ENCODE data around the gene PKHD1.

The PKHD1 gene

DNA sequence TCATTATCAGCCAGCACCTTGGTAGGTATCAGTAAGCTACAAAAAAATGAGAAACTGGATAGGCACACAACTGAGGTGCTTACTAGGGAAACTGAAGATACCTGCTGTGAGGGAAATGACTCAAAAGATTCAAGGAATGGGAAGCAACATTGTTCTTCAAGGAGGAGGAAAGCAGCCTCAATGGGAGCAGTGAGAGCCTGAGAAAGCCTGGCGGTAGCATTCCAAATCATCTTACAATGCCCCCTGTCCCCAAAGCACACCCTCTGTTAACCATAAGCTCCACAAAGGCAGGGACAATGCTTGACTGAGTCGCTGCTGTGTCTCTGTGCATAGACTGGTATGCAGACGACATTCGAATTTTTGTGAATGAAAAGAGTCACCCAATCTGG, 10.6 kb downstream of the PKHD1 start:
- no peaks in the 10 kb centered on the region for H3K36me3 Mint-ChIP-seq (ENCODE audit: low read depth)
- peaks cover 4% of the 10 kb centered on the region for H3K4me1 Mint-ChIP-seq (ENCODE audit: low read depth)
- no peak overlapping the region for H3K4me3 Mint-ChIP-seq
- H3K27ac Mint-ChIP-seq: no peak overlapping the region
- no peaks in the 10 kb centered on the region for H3K9me3 Mint-ChIP-seq
- H3K27me3 Mint-ChIP-seq: peaks cover 56% of the 10 kb centered on the region

DNA sequence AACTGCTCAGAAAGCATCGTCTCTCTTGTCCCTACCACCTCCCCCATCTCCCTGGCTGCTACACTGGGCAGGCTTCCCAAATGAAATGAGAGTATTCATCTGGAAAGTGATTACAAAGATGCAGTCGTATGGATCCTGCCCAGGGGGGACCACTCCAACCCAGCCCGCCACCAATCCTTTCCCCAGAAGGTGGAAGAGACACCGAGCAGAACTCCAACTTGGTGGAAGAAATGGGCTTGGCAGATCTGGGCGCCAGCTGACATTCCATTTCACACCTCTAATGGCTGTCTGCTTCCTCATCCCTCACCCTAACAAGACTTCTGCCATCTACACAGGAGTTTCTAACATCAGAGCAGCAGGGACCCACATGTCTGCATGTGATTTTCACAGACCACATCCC, 12.7 kb downstream of the PKHD1 start:
- Mint-ChIP-seq H3K4me1 (ENCODE audit: low read depth) (peaks cover 4% of the 10 kb centered on the region), H3K27ac (no peak overlapping the region), H3K27me3 (peaks cover 52% of the 10 kb centered on the region), H3K4me3 (no peak overlapping the region), H3K9me3 (no peaks in the 10 kb centered on the region), H3K36me3 (ENCODE audit: low read depth) (no peaks in the 10 kb centered on the region)

DNA sequence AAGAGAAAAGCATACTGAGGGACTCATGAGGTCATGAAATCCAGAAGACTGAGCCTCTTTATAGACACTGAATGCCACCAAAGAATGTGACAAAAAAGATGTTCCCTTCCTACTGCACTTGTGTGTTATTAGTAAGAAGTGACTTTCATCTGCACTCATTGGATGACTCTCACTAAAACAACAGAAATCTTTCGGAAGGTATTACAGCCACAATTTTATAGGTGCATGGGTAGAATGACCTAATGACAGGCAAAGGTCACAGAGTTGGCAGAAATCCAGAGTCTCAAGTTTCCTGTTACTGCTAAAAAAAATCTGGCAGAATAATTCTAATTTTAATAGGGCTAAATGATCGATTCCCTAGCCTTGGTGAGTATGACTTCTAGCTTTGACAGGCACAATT, 13.3 kb downstream of the PKHD1 start:
- H3K9me3 Mint-ChIP-seq: no peaks in the 10 kb centered on the region
- H3K4me1 Mint-ChIP-seq (ENCODE audit: low read depth): peaks cover 4% of the 10 kb centered on the region
- H3K27me3 Mint-ChIP-seq: peaks cover 49% of the 10 kb centered on the region
- H3K36me3 Mint-ChIP-seq (ENCODE audit: low read depth): no peaks in the 10 kb centered on the region
- no peak overlapping the region for H3K4me3 Mint-ChIP-seq
- H3K27ac Mint-ChIP-seq: no peak overlapping the region

DNA sequence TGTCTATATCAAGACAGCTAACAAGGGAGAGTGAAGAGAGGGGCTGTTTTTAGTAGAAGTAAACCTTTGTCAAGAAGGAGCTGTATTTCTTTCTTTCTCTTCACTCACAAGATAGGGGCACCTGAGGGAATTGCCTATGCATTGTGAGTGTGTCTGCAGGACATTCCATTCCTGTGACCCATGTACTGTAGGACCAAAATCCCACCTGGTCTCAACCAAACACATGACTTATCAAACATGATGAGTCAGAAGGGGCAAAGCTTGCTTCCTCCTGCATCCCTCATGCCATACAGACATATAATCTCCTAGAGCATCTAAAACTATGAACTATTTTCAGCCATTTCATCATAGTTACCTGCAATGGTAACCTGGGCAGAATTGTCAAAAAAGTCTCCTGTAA, 21.8 kb downstream of the PKHD1 start:
- Mint-ChIP-seq H3K4me1 (ENCODE audit: low read depth) (peaks cover 12% of the 10 kb centered on the region), H3K36me3 (ENCODE audit: low read depth) (no peaks in the 10 kb centered on the region), H3K27ac (no peak overlapping the region), H3K27me3 (no peaks in the 10 kb centered on the region), H3K9me3 (no peaks in the 10 kb centered on the region), H3K4me3 (no peak overlapping the region)

DNA sequence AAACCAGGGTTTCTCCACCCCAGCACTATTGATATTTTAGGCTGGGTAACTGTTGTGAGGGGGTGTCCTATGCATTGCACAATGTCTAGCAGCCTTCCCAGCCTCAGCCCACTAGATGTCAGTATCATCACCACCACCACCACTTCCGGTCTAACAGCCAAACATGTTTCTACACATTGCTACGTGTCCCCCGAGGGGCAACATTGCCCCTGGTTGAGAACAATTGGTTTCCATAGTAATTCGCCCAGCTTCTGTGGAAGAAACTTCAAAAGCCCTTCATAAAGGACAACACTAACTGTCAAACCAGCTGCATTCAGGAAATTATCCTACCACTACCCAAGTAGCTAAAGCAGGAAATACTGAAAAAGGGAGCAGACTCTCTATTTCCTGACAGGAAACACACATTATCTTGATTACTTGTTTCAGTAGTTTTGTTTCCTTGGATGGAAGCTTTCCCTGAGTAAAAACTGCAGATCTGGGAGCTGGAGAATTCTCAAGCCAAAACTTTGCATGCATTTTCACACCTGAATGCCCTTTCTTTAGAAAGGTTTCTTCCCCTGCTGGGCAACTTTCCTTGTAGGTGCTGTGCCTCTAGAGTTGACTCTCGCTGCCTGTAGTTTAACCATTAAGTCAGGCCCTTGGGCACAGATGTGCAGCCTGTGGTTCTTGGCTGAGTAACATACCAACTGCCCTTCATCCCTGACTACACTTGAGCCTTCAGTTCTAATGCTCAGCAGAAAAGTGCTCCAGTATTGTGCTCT, 23.6 kb downstream of the PKHD1 start:
- Mint-ChIP-seq H3K27ac (peak overlapping the region; percentile 84), H3K4me1 (ENCODE audit: low read depth) (peaks cover 12% of the 10 kb centered on the region), H3K9me3 (no peaks in the 10 kb centered on the region), H3K36me3 (ENCODE audit: low read depth) (no peaks in the 10 kb centered on the region), H3K27me3 (peaks cover under 1% of the 10 kb centered on the region), H3K4me3 (peak overlapping the region; percentile 56)

DNA sequence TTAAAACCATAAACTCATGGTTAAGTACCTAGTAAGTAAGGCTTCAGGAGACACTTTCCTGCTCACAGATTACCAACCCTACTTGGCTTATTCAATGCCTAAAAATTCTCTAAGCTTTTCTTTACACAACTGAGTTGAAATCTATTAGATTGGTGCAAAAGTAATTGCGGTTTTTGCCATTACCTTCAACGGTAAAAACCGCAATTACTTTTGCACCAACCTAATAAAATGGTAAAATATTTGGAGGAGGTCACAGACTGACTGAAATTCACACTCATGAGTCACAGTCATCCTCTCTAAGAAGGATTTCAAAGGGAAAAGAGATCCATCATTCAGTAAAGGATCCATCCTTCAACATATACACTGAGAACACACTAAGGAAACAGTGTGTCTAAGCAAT, 25.9 kb downstream of the PKHD1 start:
- H3K27ac Mint-ChIP-seq: no peak overlapping the region

DNA sequence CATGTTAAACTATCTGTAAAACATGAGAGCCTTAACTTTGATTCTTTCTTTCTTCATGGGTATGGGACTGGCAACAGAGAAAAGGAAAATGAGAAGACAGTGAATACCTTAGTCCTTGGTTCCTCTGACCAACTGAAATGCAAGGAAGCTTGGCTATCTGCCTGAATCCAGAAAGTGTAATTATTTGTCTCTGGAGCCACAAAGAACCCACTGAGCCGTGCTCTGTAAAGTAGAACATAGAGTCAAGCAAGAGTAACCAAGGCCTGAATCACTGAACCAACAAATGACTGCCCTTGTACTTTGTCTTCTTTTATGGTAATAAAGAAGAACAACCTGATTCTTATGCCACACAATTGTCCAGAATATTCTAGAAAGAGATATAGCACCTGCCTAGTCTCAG, 27.6 kb downstream of the PKHD1 start:
- Mint-ChIP-seq H3K27ac (no peak overlapping the region), H3K27me3 (peaks cover 14% of the 10 kb centered on the region), H3K4me3 (no peak overlapping the region), H3K9me3 (no peaks in the 10 kb centered on the region), H3K36me3 (ENCODE audit: low read depth) (no peaks in the 10 kb centered on the region), H3K4me1 (ENCODE audit: low read depth) (peaks cover 12% of the 10 kb centered on the region)

More for the DNA sequence above, 25.9 kb downstream of the PKHD1 start:
- peaks cover 12% of the 10 kb centered on the region for H3K4me1 Mint-ChIP-seq (ENCODE audit: low read depth)
- no peaks in the 10 kb centered on the region for H3K9me3 Mint-ChIP-seq
- peaks cover 14% of the 10 kb centered on the region for H3K27me3 Mint-ChIP-seq
- no peak overlapping the region for H3K4me3 Mint-ChIP-seq
- no peaks in the 10 kb centered on the region for H3K36me3 Mint-ChIP-seq (ENCODE audit: low read depth)

DNA sequence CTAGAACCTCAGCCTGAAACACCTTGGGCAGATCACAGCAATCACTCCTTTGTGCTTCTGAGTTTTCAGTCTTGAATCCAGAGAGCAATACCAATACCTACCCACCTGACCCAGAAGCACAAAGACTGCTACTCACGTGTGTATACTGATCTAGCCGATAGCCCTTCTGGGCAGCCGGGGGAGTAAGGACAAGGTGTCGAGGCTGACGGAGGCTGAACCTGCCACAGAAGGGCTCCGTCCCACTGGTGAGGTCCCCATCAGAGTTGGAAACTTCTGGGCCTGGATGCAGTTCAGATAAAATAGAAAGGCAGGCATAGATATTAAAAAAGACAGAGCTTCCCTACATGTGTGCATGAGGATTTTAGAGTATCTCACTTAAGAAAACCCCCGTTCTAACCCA, 32.0 kb downstream of the PKHD1 start:
- Mint-ChIP-seq H3K27ac (no peak overlapping the region), H3K4me1 (ENCODE audit: low read depth) (no peaks in the 10 kb centered on the region), H3K9me3 (no peaks in the 10 kb centered on the region), H3K36me3 (ENCODE audit: low read depth) (no peaks in the 10 kb centered on the region), H3K27me3 (peaks cover 18% of the 10 kb centered on the region), H3K4me3 (no peak overlapping the region)

DNA sequence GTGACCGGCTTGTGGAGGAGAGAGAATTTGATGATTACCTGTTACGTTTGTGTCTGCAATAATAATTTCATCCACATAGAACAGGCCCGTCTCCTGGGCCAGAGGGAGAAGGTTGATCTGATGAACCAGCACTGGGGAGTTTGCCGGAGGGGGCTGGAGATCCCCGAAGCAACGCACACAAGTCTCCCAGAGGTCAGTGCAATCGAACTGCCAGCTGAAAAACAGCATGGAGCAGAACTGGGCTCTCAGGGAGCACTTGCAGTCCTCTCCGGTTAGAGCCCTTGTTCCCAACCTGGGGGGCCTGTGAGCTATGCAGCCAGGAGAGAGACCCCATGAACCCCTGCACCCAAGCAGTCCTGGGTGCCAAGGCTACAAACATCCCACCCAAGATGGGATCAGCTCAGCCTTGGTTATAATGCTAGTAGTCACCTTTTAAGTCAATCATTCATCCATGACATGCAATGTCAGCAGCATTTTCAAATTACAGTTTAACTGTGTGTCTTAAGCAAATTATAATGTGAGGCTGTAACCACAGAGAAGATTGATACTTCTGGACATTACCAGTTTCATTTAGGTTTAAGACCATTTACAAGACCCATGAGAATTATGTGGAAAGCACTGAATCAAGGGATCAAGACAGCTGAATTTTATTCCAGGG, 34.2 kb downstream of the PKHD1 start:
- Mint-ChIP-seq H3K27ac (no peak overlapping the region), H3K4me3 (no peak overlapping the region), H3K36me3 (ENCODE audit: low read depth) (no peaks in the 10 kb centered on the region), H3K9me3 (no peaks in the 10 kb centered on the region), H3K27me3 (peaks cover 16% of the 10 kb centered on the region), H3K4me1 (ENCODE audit: low read depth) (no peaks in the 10 kb centered on the region)

DNA sequence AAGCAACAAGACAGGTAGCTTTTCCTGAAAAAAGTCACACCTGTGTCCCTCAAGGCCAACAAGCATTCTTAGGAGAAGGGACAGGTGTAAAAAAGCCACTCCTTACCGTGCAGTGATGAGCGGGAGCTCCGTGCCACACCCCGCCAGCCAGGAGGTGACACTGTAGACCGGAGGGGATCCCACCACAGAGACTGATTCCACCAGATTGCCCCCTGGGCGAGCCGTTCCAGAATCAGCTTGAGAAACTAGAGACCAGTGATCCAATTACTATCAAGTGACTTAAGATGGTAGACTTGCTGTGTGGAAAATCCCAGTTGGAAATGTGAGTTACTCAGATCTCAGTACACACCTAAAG, 37.4 kb downstream of the PKHD1 start:
- Mint-ChIP-seq H3K4me1 (ENCODE audit: low read depth) (no peaks in the 10 kb centered on the region), H3K27me3 (peaks cover 28% of the 10 kb centered on the region), H3K4me3 (no peak overlapping the region), H3K36me3 (ENCODE audit: low read depth) (no peaks in the 10 kb centered on the region), H3K27ac (no peak overlapping the region), H3K9me3 (no peaks in the 10 kb centered on the region)

DNA sequence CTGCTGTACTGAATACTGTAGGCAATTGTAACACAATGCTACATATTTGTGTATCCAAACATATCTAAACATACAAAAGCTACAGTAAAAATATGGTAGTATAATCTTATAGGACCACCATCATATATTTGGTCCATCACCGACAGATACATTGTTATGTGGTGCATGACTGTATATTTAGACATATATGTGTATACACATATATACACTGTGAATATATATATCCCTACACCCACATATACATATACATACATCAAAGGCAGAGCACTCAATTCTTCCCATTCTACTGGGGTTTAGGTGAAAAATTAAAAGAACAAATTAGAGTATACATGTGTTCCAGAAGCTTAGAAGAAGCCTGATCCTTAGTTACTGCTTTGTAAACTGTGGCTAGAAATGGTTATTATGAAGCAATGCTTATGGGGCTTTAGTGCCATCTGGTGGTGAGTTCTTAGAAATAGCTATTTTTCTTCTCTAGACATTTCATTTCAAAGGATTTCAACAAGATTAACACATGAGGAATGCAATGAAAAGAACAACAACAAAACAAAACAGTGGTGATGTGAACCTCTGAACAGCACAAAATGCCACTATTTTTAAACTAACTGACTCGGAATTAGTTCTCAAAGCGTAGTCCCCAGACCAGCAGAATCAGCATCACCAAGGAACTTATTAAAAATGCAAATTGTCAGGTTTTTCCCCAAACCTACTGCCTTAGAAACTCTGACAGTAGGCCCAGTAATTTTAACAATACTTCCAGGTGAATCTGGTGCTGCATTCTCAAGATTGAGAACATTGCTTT, 38.0 kb downstream of the PKHD1 start:
- Mint-ChIP-seq H3K27me3 (peaks cover 31% of the 10 kb centered on the region), H3K36me3 (ENCODE audit: low read depth) (no peaks in the 10 kb centered on the region), H3K4me3 (no peak overlapping the region), H3K27ac (no peak overlapping the region), H3K4me1 (ENCODE audit: low read depth) (no peaks in the 10 kb centered on the region), H3K9me3 (no peaks in the 10 kb centered on the region)

DNA sequence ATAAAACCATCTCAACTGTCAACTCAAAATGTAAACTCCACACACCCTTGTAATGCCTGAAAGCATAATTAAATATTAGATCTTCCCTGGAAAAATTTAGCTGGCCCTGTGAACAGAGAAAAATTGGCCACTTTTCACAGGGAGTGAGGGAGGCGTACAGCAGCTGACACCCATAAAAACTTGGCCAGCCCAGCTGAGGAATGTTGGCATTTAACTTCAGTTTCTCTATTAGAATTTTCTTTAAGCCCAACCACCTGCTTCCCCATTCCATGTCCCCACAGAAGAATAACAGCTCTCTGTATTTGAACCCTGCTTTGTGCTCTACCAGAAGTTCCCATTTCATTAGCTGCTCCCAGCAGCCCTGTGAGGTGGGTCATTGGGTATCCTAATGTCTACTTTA, 41.0 kb downstream of the PKHD1 start:
- Mint-ChIP-seq H3K27me3 (peaks cover 50% of the 10 kb centered on the region), H3K4me1 (ENCODE audit: low read depth) (no peaks in the 10 kb centered on the region), H3K9me3 (no peaks in the 10 kb centered on the region), H3K4me3 (no peak overlapping the region), H3K36me3 (ENCODE audit: low read depth) (no peaks in the 10 kb centered on the region), H3K27ac (no peak overlapping the region)

DNA sequence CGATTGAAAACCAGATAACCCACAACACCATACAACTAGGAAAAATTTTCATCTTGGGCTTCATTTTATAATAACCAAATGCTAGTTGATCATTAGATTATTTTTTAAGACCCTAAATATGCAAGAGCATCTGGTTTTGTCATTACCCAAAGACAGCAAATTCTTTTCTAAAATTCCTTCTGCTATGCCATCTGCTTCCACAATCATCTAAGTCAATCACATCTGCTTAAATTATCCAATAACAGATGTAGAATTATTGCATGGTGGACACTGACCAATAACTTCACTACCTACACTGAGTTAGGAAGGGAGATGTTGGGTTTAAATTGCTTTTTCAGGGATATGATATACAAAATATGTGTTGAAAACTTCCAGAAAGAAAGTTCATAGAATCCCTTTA, 41.9 kb downstream of the PKHD1 start:
- H3K4me3 Mint-ChIP-seq: no peak overlapping the region
- H3K9me3 Mint-ChIP-seq: no peaks in the 10 kb centered on the region
- H3K36me3 Mint-ChIP-seq (ENCODE audit: low read depth): no peaks in the 10 kb centered on the region
- H3K27me3 Mint-ChIP-seq: peaks cover 52% of the 10 kb centered on the region
- no peak overlapping the region for H3K27ac Mint-ChIP-seq
- no peaks in the 10 kb centered on the region for H3K4me1 Mint-ChIP-seq (ENCODE audit: low read depth)

DNA sequence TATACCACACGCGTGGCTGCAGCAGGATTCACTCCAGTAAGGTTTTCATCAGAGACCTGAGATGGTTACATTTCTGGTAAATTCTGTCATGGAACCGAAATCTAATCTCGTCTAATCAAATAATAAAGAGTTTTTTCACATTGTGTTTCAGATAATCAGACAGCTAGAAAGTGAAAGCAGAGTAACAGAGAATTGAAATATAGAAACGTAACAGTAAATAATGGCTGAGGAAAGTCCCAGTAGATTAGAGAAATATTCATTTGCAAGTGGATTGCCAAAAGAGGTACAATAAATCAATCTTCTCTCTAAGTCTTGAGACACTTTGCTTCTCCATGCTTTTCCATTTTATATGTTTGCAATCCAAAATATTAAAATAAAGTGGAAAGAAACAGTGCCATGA, 42.4 kb downstream of the PKHD1 start:
- no peak overlapping the region for H3K4me3 Mint-ChIP-seq
- H3K4me1 Mint-ChIP-seq (ENCODE audit: low read depth): no peaks in the 10 kb centered on the region
- no peaks in the 10 kb centered on the region for H3K36me3 Mint-ChIP-seq (ENCODE audit: low read depth)

DNA sequence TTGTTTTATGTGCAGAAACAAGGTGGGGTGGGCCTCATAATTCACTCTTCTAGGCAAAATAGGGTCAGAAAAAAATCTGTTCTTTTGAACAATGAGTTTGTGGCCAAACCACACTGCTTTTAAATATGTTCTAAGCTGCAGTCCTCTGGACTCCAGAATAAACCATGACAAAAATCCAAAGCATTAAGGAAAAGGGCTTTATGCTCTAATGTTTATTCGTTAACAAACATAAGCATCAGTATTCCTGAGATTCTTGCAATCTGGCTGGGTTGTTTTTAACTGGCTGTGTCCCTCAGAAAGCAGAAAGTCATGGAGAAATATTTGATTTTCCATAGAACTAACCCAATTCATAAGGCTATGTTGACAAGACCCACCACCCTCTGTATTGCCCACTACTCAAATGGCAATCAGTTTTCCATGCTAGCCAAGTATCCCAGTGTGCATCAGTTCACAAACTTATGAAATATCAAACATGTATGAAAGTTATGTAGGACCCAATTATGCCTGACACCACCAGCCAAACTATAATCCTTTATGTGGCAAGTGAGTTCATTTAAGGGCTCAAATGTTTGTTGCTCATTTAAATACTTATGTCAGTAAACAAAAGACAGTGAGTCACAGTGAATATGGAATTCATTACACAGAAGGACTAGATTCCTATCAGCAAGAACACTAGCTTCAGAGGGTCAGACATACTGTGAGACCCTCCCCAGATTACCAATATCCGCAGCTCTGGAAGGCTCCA, 45.1 kb downstream of the PKHD1 start:
- Mint-ChIP-seq H3K9me3 (no peaks in the 10 kb centered on the region), H3K27me3 (peaks cover 50% of the 10 kb centered on the region), H3K4me3 (no peak overlapping the region), H3K27ac (no peak overlapping the region), H3K36me3 (ENCODE audit: low read depth) (no peaks in the 10 kb centered on the region), H3K4me1 (ENCODE audit: low read depth) (no peaks in the 10 kb centered on the region)

More for the DNA sequence above, 42.4 kb downstream of the PKHD1 start:
- no peak overlapping the region for H3K27ac Mint-ChIP-seq
- H3K27me3 Mint-ChIP-seq: peaks cover 49% of the 10 kb centered on the region
- H3K9me3 Mint-ChIP-seq: no peaks in the 10 kb centered on the region
